K562 (cell line): ENCODE data around the gene CLASP1. TPM values are rescaled to one million over a fixed set of nuclear protein-coding genes. Genes with fewer than 3 reads are reported as not detected.

Experiments
- AFF1 ChIP-seq, 2 experiments: fragments of 450-650 bp; IDR thresholded peaks; 2 replicates each; pipeline ENCODE4 v1.6.1; 2018; ENCODE audit warnings: mild to moderate bottlenecking in 2 of 2, low read depth in 1 of 2; ENCODE audit not compliant: partially characterized antibody in 2 of 2
- ARID1B ChIP-seq: fragments of 450-650 bp; IDR thresholded peaks from 2 replicates; pipeline ENCODE4 v1.6.1; 2016; ENCODE audit warnings: antibody characterized with exemption, mild to moderate bottlenecking, inconsistent platforms
- BCLAF1 ChIP-seq, 2 experiments: fragments of 450-650 bp in 1 of 2; IDR thresholded peaks; 2 replicates each; pipeline ENCODE4 v1.6.1; 2011 to 2017; ENCODE audit warnings: low read depth in 2 of 2, antibody characterized with exemption in 1 of 2, borderline replicate concordance in 1 of 2, low read length in 1 of 2, mild to moderate bottlenecking in 1 of 2, mixed read lengths in 1 of 2; ENCODE audit not compliant: control insufficient read depth in 1 of 2
- BMI1 ChIP-seq: fragments of 150-350 bp; IDR thresholded peaks from 2 replicates; pipeline ENCODE4 v1.6.1; 2014; ENCODE audit warnings: low read length
- DACH1 ChIP-seq: fragments of 450-650 bp; IDR thresholded peaks from 2 replicates; pipeline ENCODE4 v1.6.1; 2018; ENCODE audit not compliant: partially characterized antibody
- ERF ChIP-seq: fragments of 450-650 bp; formaldehyde crosslinking; IDR thresholded peaks from 2 replicates; pipeline ENCODE4 v1.4.0; 2020; ENCODE audit warnings: mild to moderate bottlenecking, mixed read lengths
- FOXP1 ChIP-seq: sonication (generic); formaldehyde crosslinking; IDR thresholded peaks from 2 replicates; pipeline ENCODE4 v1.8.0; 2022; ENCODE audit warnings: mild to moderate bottlenecking, missing genetic modification reagents
- NKRF ChIP-seq: fragments of 450-650 bp; IDR thresholded peaks from 2 replicates; pipeline ENCODE4 v1.6.1; 2016; ENCODE audit warnings: borderline replicate concordance
- RFX1 ChIP-seq: fragments of 450-650 bp; IDR thresholded peaks from 2 replicates; pipeline ENCODE4 v1.6.1; 2016; ENCODE audit warnings: mild to moderate bottlenecking, moderate library complexity
- SAFB2 ChIP-seq: fragments of 200-400 bp; formaldehyde crosslinking; IDR thresholded peaks from 2 replicates; pipeline ENCODE4 v1.6.1; 2018; ENCODE audit warnings: borderline replicate concordance, low read length, low read depth, moderate library complexity; ENCODE audit not compliant: severe bottlenecking
- SAP30 ChIP-seq: fragments of 200-600 bp; sonication (generic); IDR thresholded peaks from 2 replicates; pipeline ENCODE4 v1.6.1; 2012; ENCODE audit warnings: borderline replicate concordance, low read depth, mild to moderate bottlenecking, moderate library complexity, low read length, control low read depth, inconsistent platforms; ENCODE audit not compliant: insufficient read depth, poor library complexity, severe bottlenecking
- SIN3B ChIP-seq: fragments of 450-650 bp; IDR thresholded peaks from 2 replicates; pipeline ENCODE4 v1.6.1; 2017; ENCODE audit warnings: low read depth, mild to moderate bottlenecking, moderate library complexity
- SMARCE1 ChIP-seq: fragments of 450-650 bp; IDR thresholded peaks from 2 replicates; pipeline ENCODE4 v1.7.1; 2016; ENCODE audit warnings: mild to moderate bottlenecking
- SRSF1 ChIP-seq: fragments of 200-400 bp; formaldehyde crosslinking; IDR thresholded peaks from 2 replicates; pipeline ENCODE4 v1.6.1; 2017; ENCODE audit warnings: mild to moderate bottlenecking, low read depth, low read length, moderate library complexity
- ZBTB1 ChIP-seq: sonication (generic); formaldehyde crosslinking; IDR thresholded peaks from 2 replicates; pipeline ENCODE4 v1.8.1; 2023; ENCODE audit warnings: missing genetic modification reagents, low read depth, mild to moderate bottlenecking, borderline replicate concordance
- ZFP36 ChIP-seq: fragments of 150-350 bp; IDR thresholded peaks from 2 replicates; pipeline ENCODE4 v1.6.1; 2018; ENCODE audit warnings: low read length, low read depth; ENCODE audit not compliant: partially characterized antibody
- ZNF764 ChIP-seq: fragments of 250-450 bp; sonication (Bioruptor Pico); IDR thresholded peaks from 2 replicates; pipeline ENCODE4 v1.4.0; 2020; ENCODE audit warnings: low read depth, mild to moderate bottlenecking, moderate library complexity
- polyA plus RNA-seq, 8 experiments: library from polyadenylated mRNA; depleted of rRNA in 4 of 8; stranded (reverse) in 5 of 8; unstranded in 3 of 8; fragments of >200 nt; fragmentation: Nextera tagmentation in 2 of 8; fragmentation: Illumina TruSeq in 1 of 8; extraction: Ambion mirVana in 2 of 8; extraction: Trizol in 1 of 8; gene quantifications; 2 replicates each; pipeline versions ENCODE4 v1.2.1 to v1.2.3, GENCODE V29; 2011 to 2014; ENCODE audit warnings: inconsistent platforms in 1 of 8, missing spikeins in 1 of 8
- total RNA-seq, 7 experiments: library from RNA; depleted of rRNA in 6 of 7; stranded (reverse); fragments of >200 nt in 6 of 7; fragmentation: Illumina TruSeq in 2 of 7; extraction: Trizol in 2 of 7; gene quantifications; 2 replicates each; pipeline versions ENCODE4 v1.2.1 to v1.2.3, GENCODE V29; 2011 to 2021; ENCODE audit warnings: low replicate concordance in 1 of 7

Gene CLASP1
- total and polyA plus RNA-seq, 9 of the 15 experiments (the other 6 are each of a cell fraction or from before 2014, with no cell fraction given), result 1.7 to 40.3 (median 20.7) TPM

GRCh38 chr2:121524685-121525425, 124.4 kb downstream of the CLASP1 start (continued):
- TF ChIP-seq ARID1B, result peak; percentile 80
- no peak for TF ChIP-seq SAP30
- no peak for TF ChIP-seq SIN3B
- no peak for TF ChIP-seq RFX1
- TF ChIP-seq ZBTB1 (CRISPR knock-in tag), result no peak
- TF ChIP-seq SMARCE1, result peak; percentile 41; the same call in 1 of the 2 replicates
- 0 out of 2 replicates have a peak, but pooled peaks have one; percentile 29 for TF ChIP-seq NKRF
- no peak for TF ChIP-seq FOXP1 (CRISPR knock-in tag)
- no peak for TF ChIP-seq ZFP36
- TF ChIP-seq ZNF764 (CRISPR knock-in tag), result no peak
- no peak for TF ChIP-seq BMI1
- TF ChIP-seq AFF1 (IDR thresholded peaks at IDR 0.05; ENCODE audit: low read depth in 1 of 2, partially characterized antibody in 2 of 2), result peak in 1 of 2 experiments; percentile 26
- TF ChIP-seq ERF, result no peak
- TF ChIP-seq SAFB2, result no peak
- no peak for TF ChIP-seq SRSF1
- TF ChIP-seq BCLAF1 (IDR thresholded peaks at IDR 0.05; ENCODE audit: borderline replicate concordance in 1 of 2, control insufficient read depth in 1 of 2, low read depth in 2 of 2, low read length in 1 of 2), result no peak
- no peak for TF ChIP-seq DACH1
